ENCODE measurements around the gene CDC26. TPM values are rescaled to one million over a fixed set of nuclear protein-coding genes. Genes with fewer than 3 reads are reported as not detected.
"Not testable (repeated sequence)": the region's sequence is repeated elsewhere in the genome, so short reads cannot be mapped to it uniquely, and the experiment has no call there.

CDC26 gene
- total RNA-seq, 4 donors from 2014 or later, result 16.7 to 34.0 (median 28.3) TPM

DNA sequence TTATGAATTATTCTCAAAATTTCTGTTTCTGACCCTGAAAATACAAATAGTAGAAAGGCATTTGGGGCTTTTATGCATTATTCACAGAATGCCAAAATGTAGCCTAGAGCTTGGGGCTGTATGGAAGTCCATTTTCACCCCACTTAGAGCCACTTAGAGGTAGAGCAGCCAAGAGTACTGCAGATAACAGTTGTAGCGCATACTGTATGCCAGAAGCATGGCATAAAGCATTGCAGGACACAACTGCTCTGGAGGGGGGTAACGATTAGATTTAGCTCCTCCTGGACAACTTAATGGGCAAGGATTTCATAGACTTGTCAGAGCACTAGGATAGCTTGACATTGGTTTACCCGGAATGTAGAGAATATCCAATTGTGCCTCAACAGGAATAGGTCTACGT, 38.3 kb downstream of the CDC26 start:
- Histone ChIP-seq H3K36me3 (no peaks in the 10 kb centered on the region), H3K27me3 (no peaks in the 10 kb centered on the region), H3K27ac (no peak overlapping the region), H3K4me3 (no peak overlapping the region), H3K9me3 (no peaks in the 10 kb centered on the region), H3K4me1 (peaks cover 0 to 13% of the 10 kb centered on the region in 2 donors)
- in situ Hi-C loops (cut with MboI; ENCODE audit: low sequenced_read_pairs in 4 of 4) (no loop called here), intact Hi-C loops (cut with DNase I; ENCODE audit: low total_unique reads) (no loop called here)
- ATAC-seq, result no peak
- no peak for DNase-seq
- TF ChIP-seq, protein P1, sequence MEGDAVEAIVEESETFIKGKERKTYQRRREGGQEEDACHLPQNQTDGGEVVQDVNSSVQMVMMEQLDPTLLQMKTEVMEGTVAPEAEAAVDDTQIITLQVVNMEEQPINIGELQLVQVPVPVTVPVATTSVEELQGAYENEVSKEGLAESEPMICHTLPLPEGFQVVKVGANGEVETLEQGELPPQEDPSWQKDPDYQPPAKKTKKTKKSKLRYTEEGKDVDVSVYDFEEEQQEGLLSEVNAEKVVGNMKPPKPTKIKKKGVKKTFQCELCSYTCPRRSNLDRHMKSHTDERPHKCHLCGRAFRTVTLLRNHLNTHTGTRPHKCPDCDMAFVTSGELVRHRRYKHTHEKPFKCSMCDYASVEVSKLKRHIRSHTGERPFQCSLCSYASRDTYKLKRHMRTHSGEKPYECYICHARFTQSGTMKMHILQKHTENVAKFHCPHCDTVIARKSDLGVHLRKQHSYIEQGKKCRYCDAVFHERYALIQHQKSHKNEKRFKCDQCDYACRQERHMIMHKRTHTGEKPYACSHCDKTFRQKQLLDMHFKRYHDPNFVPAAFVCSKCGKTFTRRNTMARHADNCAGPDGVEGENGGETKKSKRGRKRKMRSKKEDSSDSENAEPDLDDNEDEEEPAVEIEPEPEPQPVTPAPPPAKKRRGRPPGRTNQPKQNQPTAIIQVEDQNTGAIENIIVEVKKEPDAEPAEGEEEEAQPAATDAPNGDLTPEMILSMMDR (IDR thresholded peaks at IDR 0.05 in 4 of 5, conservative IDR thresholded peaks at IDR 0.05 in 1 of 5), result no peak
- no peak for TF ChIP-seq POLR2A (IDR thresholded peaks at IDR 0.05)

GRCh38 chr9:113235701-113236255, 39.6 kb downstream of the CDC26 start:
- H3K36me3 ChIP-seq; H3K4me3 ChIP-seq; in situ Hi-C loops (cut with MboI; ENCODE audit: low sequenced_read_pairs in 4 of 4); H3K27me3 ChIP-seq; H3K9me3 ChIP-seq; H3K27ac ChIP-seq; DNase-seq; ATAC-seq; intact Hi-C loops (cut with DNase I; ENCODE audit: low total_unique reads): not testable (repeated sequence)
- peaks cover 0 to 13% of the 10 kb centered on the region in 2 donors for H3K4me1 ChIP-seq

- in situ Hi-C loops (cut with MboI; ENCODE audit: low sequenced_read_pairs in 4 of 4), result no loop called here
- Histone ChIP-seq H3K27me3 (no peaks in the 10 kb centered on the region), H3K9me3 (no peaks in the 10 kb centered on the region), H3K27ac (no peak overlapping the region), H3K4me1 (peaks cover 0 to 3% of the 10 kb centered on the region in 2 donors), H3K36me3 (no peaks in the 10 kb centered on the region), H3K4me3 (no peak overlapping the region)
- no peak for DNase-seq
- no peak for TF ChIP-seq POLR2A (IDR thresholded peaks at IDR 0.05)
- TF ChIP-seq, protein P1 (IDR thresholded peaks at IDR 0.05 in 4 of 5, conservative IDR thresholded peaks at IDR 0.05 in 1 of 5), result no peak
- no peak for ATAC-seq
- intact Hi-C loops (cut with DNase I; ENCODE audit: low total_unique reads), result no loop called here
Measured at GRCh38 chr9:113231701-113232100, 43.7 kb downstream of the CDC26 start.

DNA sequence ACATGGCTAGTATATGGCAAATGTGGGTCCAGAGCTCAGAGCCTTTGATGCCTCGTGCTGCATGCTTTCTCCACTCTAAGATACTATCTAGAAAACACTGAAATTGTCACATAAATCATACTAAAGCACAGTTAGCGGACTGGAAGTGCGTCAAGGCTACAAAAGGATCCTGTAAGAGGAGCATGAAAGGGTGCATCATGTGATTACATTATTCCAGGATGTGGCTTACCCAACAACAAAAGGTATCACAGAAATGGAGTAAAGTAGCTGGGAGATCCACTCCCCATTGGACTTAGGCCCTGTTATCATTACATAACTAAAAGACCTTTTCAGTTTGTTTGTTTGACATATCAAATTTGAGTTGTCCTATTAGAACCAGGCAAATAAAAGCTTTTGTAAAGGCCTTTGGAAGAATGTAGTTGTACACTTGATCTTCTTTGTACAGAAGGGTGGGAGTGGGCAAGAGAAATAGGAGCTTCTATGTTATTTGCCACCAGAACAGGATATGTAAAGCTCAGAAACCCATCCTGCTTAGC, 47.2 kb downstream of the CDC26 start:
- DNase-seq, result no peak
- in situ Hi-C loops (cut with MboI; ENCODE audit: low sequenced_read_pairs in 4 of 4), result no loop called here

DNA sequence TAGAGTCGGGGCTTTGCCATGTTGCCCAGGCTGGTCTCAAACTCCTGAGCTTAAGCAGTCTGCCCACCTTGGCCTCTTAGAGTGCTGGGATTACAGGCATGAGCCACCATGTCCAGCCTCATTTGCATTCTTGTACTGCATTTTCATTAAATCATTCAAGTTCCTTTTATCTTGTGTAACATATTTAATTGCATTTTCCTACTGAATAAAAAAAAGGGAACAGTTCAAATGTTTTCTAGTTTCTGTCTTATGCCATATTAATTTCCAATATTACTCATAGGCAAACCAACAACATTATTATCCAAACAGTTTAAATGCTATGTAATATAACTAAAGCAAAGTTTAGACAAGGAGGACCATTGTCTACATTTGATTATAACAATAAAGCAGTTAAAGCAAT, 47.9 kb downstream of the CDC26 start:
- ATAC-seq (no peak), DNase-seq (no peak)
- in situ Hi-C loops (cut with MboI; ENCODE audit: low sequenced_read_pairs in 4 of 4) (no loop called here), intact Hi-C loops (cut with DNase I; ENCODE audit: low total_unique reads) (loop anchor here (10.0 kb wide), 1 partner anchor 173 kb away; the partner anchor contains the start of gene ZFP37)
- H3K4me1 ChIP-seq, result peaks cover 3 to 8% of the 10 kb centered on the region in 2 donors
- no peak overlapping the region for H3K27ac ChIP-seq
- no peaks in the 10 kb centered on the region for H3K36me3 ChIP-seq
- no peak overlapping the region for H3K4me3 ChIP-seq
- TF ChIP-seq, protein P1 (IDR thresholded peaks at IDR 0.05 in 4 of 5, conservative IDR thresholded peaks at IDR 0.05 in 1 of 5), result no peak
- TF ChIP-seq POLR2A (IDR thresholded peaks at IDR 0.05), result no peak
- no peaks in the 10 kb centered on the region for H3K9me3 ChIP-seq
- no peaks in the 10 kb centered on the region for H3K27me3 ChIP-seq

More for the DNA sequence above, 47.2 kb downstream of the CDC26 start:
- no peaks in the 10 kb centered on the region for H3K27me3 ChIP-seq
- intact Hi-C loops (cut with DNase I; ENCODE audit: low total_unique reads), result loop anchor here (10.0 kb wide), 1 partner anchor 173 kb away; the partner anchor contains the start of gene ZFP37
- no peak for TF ChIP-seq POLR2A (IDR thresholded peaks at IDR 0.05)
- TF ChIP-seq, protein P1 (IDR thresholded peaks at IDR 0.05 in 4 of 5, conservative IDR thresholded peaks at IDR 0.05 in 1 of 5), result no peak
- H3K4me1 ChIP-seq, result peaks cover 0 to under 1% of the 10 kb centered on the region in 2 donors
- H3K27ac ChIP-seq, result no peak overlapping the region
- ATAC-seq, result no peak
- no peak overlapping the region for H3K4me3 ChIP-seq
- no peaks in the 10 kb centered on the region for H3K36me3 ChIP-seq
- H3K9me3 ChIP-seq, result no peaks in the 10 kb centered on the region
